GM21526 (cell line): ENCODE results near the gene SLC4A5.

Experiments used
- ATAC-seq: cut with Tn5 transposase; IDR thresholded peaks from one replicate; pipeline ENCODE4 v1.9.1; 2021; ENCODE audit warnings: moderate library complexity; ENCODE audit not compliant: unreplicated experiment, low FRiP score

SLC4A5 gene

DNA sequence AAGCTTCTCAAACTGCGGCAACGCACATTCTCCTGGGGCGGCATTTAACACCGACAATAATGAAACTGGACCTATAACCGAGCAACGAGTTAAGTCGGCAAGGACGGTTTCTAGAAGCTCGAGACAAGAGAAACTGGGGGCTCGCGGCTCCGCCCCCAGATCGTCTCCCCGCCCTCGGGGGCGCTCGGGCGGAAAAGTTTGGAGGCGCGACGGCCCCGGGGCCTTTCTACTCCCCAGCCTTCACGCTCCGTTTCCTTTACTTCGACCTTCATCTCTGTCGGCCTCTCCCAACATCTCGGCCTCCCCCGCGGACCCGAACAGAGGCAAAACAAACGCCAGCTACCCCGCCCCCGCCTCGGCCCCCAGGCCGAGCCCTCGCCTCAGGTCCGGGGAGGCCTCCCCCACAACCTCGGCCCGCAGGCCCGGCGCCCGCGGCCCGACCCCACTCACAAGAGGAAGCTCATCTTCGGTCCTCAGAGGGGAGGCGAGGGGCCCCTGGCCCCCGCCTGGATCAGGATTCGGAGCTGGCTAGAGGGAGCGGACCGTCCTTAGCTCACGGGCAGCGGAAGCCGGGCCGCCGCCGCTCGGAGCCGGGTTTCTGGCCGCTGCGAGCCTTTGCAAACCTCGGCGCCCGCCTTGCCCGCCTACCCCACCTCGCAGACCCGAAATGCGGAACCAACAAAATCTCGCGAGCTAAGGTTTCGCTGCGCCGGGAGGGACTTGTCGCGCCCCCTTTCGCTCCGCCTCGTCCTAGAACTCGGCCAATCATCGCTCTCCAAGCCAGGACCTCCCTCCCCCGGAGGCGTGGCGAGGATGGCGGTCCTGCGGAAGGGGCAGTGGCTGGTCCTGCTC is 164.8 kb downstream of the SLC4A5 start, which contains the start of gene MOB1A:
Gene MOB1A, minus strand, starts transcription at position 669 of the 852 bp plus-strand sequence. Its CDS starts 205 bp downstream, at position 464.
- peak; percentile 72 for ATAC-seq

DNA sequence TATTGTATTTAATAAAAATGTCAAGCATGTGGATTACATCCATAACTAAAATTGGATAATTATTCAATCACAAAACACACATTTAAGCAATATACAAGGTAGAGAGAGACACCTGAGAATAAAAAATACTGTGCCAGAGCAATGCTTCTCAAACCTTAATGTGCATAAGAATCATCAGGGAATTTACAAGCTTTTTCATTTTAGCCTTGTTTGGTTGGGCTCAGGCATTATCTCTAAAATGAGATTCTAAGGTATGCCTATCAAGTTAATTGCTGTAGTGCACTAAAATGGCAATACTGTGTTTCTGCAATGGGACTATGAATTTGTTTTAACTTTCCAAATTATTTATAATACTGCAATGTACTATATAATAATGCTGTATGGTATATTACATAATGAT is 165.5 kb downstream of the SLC4A5 start:
- no peak for ATAC-seq

DNA sequence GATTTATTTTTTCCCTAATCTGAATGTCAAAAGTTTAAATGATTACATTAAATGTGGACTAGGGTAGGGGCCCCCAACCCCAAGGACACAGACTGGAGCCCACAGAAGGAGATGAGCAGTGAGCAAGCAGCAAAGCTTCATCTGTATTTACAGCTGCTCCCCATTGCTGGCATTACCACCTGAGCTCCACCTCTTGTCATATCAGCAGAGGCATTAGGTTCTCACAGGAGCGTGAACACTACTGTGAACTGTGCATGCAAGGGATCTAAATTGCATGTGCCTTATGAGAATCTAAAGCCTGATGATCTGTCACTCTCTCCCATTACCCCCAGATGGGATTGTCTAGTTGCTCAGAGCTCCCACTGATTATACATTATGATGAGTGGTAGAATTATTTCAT is 168.3 kb downstream of the SLC4A5 start:
- ATAC-seq = no peak

DNA sequence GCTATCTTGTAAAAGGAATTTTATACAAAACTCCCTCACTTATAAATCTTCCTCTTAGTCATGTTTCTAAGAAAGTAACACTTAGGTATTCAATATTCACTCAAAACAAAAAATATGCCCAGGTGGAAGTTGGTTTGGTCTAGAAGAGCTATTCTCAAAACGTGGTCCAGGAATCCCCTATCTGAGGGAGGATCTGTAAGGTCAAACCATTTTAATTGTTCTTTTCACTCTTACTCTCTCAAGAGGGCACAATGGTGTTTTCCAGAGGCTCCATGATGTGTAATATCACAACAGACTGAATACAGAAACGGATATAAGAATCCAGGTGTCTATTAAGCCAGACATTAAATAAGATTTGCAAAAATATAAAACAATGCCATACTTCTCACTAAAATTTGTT is 174.5 kb downstream of the SLC4A5 start:
- no peak for ATAC-seq
